ENCODE measurements around the gene CLDN25. TPM values are rescaled to one million over a fixed set of nuclear protein-coding genes. Genes with fewer than 3 reads are reported as not detected.
A peak's percentile ranks its signal among the peaks of the same experiment; 100 is the strongest.

CLDN25 gene
- total and polyA plus RNA-seq, 2 experiments from 2014 or later, result not detected

GRCh38 chr11:113752932-113753331 lies 26.7 kb upstream of the CLDN25 start:
- DNase-seq (ENCODE audit: low spot score) (no peak), ATAC-seq (no peak)
- Histone ChIP-seq H3K4me3 (no peak overlapping the region), H3K27me3 (ENCODE audit: insufficient read depth) (no peaks in the 10 kb centered on the region), H3K27ac (ENCODE audit: low read depth) (no peak overlapping the region), H3K79me2 (replicated peaks; ENCODE audit: insufficient read depth) (no peaks in the 10 kb centered on the region), H4K20me1 (replicated peaks; ENCODE audit: insufficient read depth) (no peaks in the 10 kb centered on the region; the same call in 1 of the 2 replicates), H3K4me2 (no peak overlapping the region), H3K9me2 (ENCODE audit: insufficient read depth) (no peaks in the 10 kb centered on the region), H3K36me3 (ENCODE audit: insufficient read depth) (peaks cover 22% of the 10 kb centered on the region), H3K4me1 (ENCODE audit: insufficient read depth) (no peaks in the 10 kb centered on the region), H2AFZ (no peak overlapping the region), H3F3A (replicated peaks; ENCODE audit: low read depth) (no peaks in the 10 kb centered on the region)
- peak overlapping the region; percentile 23; the same call in 1 of the 2 replicates for H3K27ac Mint-ChIP-seq
- H3K36me3 Mint-ChIP-seq (ENCODE audit: low read depth), result peaks cover 24% of the 10 kb centered on the region
- no peaks in the 10 kb centered on the region for H3K4me1 Mint-ChIP-seq
- no peaks in the 10 kb centered on the region for H3K9me3 Mint-ChIP-seq
- H3K4me3 Mint-ChIP-seq, result no peak overlapping the region
- no peaks in the 10 kb centered on the region for H3K27me3 Mint-ChIP-seq (ENCODE audit: insufficient read depth, low read depth, poor library complexity)
- TF ChIP-seq, protein P1, sequence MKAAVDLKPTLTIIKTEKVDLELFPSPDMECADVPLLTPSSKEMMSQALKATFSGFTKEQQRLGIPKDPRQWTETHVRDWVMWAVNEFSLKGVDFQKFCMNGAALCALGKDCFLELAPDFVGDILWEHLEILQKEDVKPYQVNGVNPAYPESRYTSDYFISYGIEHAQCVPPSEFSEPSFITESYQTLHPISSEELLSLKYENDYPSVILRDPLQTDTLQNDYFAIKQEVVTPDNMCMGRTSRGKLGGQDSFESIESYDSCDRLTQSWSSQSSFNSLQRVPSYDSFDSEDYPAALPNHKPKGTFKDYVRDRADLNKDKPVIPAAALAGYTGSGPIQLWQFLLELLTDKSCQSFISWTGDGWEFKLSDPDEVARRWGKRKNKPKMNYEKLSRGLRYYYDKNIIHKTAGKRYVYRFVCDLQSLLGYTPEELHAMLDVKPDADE (IDR thresholded peaks at IDR 0.05), result no peak
- TF ChIP-seq ZNF114 (CRISPR knock-in tag; IDR thresholded peaks at IDR 0.05) (no peak), CREB1 (CRISPR knock-in tag; IDR thresholded peaks at IDR 0.05; ENCODE audit: low read depth) (no peak), STAT1 (IDR thresholded peaks at IDR 0.05; ENCODE audit: unreplicated experiment) (no peak), EZH2 (IDR thresholded peaks at IDR 0.05; ENCODE audit: low read depth, unreplicated experiment) (no peak), POLR2AphosphoS5 (IDR thresholded peaks at IDR 0.05; ENCODE audit: low read depth) (no peak), EZH2phosphoT487 (IDR thresholded peaks at IDR 0.05; ENCODE audit: unreplicated experiment) (no peak), JUNB (IDR thresholded peaks at IDR 0.05; ENCODE audit: unreplicated experiment) (no peak), ZNF331 (CRISPR knock-in tag; IDR thresholded peaks at IDR 0.05; ENCODE audit: low read depth) (no peak)
- TF ChIP-seq, protein P2, sequence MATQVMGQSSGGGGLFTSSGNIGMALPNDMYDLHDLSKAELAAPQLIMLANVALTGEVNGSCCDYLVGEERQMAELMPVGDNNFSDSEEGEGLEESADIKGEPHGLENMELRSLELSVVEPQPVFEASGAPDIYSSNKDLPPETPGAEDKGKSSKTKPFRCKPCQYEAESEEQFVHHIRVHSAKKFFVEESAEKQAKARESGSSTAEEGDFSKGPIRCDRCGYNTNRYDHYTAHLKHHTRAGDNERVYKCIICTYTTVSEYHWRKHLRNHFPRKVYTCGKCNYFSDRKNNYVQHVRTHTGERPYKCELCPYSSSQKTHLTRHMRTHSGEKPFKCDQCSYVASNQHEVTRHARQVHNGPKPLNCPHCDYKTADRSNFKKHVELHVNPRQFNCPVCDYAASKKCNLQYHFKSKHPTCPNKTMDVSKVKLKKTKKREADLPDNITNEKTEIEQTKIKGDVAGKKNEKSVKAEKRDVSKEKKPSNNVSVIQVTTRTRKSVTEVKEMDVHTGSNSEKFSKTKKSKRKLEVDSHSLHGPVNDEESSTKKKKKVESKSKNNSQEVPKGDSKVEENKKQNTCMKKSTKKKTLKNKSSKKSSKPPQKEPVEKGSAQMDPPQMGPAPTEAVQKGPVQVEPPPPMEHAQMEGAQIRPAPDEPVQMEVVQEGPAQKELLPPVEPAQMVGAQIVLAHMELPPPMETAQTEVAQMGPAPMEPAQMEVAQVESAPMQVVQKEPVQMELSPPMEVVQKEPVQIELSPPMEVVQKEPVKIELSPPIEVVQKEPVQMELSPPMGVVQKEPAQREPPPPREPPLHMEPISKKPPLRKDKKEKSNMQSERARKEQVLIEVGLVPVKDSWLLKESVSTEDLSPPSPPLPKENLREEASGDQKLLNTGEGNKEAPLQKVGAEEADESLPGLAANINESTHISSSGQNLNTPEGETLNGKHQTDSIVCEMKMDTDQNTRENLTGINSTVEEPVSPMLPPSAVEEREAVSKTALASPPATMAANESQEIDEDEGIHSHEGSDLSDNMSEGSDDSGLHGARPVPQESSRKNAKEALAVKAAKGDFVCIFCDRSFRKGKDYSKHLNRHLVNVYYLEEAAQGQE (IDR thresholded peaks at IDR 0.05; ENCODE audit: unreplicated experiment), result no peak
- TF ChIP-seq, protein P3, sequence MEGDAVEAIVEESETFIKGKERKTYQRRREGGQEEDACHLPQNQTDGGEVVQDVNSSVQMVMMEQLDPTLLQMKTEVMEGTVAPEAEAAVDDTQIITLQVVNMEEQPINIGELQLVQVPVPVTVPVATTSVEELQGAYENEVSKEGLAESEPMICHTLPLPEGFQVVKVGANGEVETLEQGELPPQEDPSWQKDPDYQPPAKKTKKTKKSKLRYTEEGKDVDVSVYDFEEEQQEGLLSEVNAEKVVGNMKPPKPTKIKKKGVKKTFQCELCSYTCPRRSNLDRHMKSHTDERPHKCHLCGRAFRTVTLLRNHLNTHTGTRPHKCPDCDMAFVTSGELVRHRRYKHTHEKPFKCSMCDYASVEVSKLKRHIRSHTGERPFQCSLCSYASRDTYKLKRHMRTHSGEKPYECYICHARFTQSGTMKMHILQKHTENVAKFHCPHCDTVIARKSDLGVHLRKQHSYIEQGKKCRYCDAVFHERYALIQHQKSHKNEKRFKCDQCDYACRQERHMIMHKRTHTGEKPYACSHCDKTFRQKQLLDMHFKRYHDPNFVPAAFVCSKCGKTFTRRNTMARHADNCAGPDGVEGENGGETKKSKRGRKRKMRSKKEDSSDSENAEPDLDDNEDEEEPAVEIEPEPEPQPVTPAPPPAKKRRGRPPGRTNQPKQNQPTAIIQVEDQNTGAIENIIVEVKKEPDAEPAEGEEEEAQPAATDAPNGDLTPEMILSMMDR (conservative IDR thresholded peaks at IDR 0.05; ENCODE audit: low read depth in 2 of 2), result no peak

Measured in GM23338 (cell line).